Hematopoietic multipotent progenitor cell treated with erythropoietin and hydrocortisone succinate and interleukin-3 and kit ligand, for 17 days (in vitro differentiated cells): ENCODE results near the gene CALML6.

Experiments used
- DNase-seq: peaks from one replicate; pipeline ENCODE4 v3.0.0-alpha.2; 2015; ENCODE audit warnings: low spot score

Gene CALML6

DNA sequence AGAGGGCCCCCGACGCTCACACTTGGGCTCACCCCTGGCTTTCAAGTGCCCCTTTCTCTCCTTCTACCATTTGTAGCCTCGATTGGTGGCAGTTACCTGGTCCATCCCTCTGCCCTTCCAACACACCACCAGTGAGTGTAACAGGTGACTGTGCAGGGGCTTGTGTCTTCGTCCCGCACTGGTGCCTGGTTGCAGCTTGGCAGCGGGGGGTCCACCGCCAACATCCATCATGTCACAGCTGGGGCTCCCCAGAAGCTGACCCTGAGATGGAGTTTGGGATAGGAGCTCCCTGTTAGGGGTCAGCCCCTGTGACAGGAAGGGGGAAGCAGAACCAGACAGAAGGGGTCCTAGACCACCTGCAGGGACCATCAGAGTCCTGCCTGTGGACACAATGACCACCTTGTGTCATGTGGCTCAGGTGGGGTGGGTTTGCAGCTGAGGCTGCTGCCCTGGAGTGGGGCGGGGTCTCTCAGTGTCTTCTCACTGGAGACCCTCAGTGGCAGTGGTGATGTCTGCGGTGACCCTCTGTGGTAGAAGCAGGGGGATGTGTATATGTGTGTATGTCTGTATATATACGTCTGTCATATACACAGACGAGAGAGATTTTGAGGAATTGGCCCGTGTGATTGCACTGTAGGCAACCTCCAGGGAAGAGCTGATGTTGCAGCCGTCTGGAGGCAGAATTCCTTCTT lies 3.6 kb upstream of the CALML6 start:
- DNase-seq = no peak

DNA sequence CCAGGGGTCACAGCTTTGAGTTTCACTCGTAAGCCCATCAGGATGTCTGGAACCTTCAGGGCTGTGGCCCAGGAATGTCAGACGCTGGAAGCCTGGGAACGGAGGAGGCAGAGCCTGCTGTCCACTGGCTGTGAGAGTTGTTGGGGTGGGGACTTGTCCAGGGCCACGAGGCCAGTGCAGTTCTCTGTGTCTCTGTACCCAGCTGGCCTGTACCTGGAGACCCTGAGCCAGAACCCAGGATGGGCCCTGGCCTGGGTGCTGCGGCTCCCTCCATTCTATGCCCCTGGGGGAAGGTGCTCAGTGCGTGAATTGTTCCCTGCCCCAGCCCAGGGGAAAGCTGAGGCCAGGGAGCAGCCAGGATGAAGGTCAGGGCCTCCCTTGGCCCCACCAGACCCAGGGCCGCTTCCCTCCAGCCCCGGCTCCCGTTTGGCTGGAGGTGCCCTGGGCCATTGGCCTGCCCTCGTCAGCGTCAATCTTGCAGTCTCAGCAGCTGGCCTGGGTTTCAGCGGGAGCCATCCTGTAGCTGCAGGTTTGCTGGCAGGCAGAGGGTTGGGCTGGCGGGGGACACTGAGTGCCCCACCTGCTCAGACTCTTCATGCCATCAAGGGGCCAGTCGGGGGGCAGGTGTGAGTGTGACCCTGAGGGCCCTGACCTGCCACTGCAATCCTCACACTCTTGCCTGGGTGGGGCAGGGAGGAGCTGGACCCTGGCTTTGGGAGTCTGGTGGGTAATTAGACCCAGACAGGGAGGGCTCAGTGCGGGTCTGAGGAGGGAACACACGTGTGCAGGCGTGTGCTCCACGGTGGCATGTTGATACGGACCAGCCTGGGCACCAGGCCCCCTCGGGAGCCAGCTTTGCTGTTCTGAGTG lies 724 bp upstream of the CALML6 start:
- DNase-seq = no peak

DNA sequence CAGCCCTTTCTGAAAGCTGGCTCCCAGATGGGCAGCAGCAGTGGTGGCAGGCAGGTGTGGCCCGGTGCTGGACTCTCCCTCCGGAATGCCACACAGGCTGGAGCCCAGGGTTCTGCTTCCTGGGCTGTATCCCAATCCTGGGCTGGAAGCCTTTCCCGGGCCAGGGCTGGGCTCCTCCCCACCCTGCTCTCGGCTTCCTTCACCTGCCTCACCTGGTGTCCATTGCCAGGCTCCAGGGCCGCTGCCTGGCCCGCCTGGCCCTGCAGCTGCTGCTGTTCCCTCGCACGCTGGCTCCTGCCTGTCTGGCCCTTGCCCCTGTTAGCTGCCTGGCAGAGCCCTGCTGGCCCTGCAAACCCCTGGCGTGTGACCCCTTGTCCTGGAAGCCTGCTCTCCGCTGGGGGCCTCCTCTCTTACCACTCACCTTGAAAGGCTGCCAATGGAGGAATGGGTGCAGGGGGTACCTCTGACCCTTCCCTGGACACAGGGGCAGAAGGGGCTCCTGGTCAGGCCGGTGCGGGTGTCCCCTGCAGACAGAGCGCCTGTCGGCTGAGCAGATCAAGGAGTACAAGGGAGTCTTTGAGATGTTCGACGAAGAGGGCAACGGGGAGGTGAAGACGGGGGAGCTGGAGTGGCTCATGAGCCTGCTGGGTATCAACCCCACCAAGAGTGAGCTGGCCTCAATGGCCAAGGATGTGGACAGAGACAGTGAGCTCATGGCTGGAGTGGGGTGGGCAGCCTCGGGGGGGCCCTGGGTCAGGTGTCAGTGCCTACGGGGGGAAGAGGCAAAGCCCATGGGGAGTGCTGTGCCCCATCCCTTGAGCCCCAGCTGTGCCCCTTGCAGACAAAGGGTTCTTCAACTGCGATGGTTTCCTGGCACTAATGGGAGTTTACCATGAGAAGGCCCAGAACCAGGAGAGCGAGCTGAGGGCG lies 1.1 kb downstream of the CALML6 start:
- no peak for DNase-seq

DNA sequence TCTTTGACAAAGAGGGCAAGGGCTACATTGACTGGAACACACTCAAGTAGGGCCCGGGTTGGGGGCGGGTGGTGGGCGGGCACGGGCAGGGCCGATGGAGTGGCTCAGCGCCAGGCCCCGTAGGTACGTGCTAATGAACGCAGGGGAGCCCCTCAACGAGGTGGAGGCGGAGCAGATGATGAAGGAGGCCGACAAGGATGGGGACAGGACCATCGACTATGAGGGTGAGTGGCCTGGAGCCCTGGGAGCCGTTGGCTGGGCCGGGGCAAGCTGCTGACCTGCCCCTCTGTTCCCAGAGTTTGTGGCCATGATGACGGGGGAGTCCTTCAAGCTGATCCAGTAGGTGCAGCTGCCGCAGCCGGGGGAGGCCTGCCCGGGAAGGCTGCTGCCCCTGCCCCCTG lies 1.8 kb downstream of the CALML6 start:
- DNase-seq = no peak

DNA sequence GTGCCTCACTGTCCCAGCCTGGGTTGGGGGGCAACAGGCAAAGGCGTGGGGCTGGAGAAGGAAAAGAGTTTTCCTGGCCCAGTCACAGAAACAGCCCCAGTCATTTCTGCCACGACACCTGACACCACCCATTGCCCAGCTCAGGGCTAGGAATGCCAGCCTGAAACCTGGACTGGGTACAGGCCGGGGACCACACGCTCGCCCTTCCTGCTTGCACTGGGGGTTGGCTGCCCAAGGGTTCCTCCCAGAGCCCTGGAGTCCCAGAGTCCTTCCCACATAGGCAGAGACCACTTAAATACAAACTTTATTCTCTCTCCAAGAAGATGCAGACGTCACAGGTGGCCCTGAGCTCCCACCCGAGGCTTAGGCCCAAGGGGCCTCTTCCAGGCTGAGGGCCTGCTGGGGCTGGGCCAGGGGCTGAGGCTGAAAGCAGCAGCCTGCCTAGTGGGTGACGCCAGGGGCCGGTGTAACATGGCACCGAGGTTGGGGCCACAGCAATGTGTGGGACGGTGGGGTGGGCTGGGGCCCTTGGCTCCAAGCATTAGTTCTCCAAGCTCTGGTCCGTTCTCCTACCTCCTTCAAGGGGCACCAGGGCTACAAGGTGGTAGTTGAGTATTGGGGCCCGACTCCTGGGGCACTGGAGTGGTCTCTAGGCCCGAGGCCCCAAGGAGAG lies 2.4 kb downstream of the CALML6 start:
- no peak for DNase-seq

DNA sequence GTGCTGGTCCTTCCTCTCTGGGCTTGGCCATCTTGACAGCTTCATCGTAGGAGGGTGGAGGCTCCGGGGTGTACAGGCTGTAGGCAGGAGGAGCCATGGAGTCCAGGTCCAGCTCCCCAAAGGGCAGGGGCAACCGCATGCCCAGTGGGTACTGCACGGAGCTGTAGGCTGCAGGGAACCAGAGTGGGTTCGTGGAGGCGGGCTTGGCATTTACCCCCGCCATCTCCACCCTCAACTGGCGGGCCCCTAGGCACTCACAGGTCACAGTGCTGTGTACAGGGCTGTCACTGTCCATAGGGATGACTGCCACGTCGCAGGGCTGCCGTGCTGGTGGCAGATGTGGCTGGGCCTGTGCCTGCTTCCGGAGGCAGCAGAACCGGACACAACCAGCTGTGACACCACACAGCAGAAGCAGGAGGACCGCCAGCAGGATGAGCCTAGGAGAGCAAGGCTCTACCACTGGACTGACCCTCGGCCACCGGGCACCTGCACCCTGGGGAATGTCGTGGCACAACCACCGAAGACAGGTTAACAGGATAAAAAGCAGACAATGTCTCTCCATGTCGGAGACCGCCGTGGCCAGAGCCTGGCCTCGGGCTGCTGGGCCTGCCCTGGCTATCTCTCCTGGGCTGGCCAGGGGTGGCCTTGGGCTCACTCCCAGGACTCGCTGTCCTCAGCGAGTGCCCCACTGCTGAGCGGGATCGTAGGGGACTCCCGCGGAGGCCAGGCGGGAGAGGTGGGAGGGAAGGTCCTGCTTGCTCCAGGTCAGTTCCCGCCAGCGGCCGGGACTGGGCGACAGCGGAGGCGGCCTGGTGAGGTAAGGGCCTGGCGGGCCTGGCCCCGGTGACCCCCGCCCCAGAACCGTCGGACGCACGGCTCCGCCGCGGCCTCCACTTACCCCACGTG lies 3.2 kb downstream of the CALML6 start:
- DNase-seq = no peak

DNA sequence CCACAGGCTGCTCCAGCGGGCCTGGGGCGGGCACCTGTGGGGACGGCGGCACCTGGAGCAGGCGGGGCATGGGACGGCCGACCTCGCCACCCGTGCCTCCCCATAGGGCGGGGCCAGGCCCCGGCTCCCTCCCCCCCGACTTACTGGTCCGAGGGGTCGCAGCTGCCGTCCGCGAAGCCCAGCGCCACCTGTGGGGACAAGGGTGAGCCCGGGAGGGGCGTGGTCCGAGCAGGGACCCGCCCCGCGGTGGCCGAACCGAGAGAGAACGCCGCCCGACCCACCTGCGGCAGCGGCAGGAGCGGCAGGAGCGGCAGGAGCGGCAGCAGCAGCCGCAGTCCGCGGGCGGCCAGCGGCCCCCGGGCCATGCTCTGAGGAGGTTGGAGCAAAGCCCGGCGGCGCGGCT lies 3.8 kb downstream of the CALML6 start, which contains the start of gene TMEM52:
Gene TMEM52 (minus strand): TSS at position 379 of the 403 bp plus-strand sequence. CDS start 14 bp downstream, at position 365.
- DNase-seq = no peak

DNA sequence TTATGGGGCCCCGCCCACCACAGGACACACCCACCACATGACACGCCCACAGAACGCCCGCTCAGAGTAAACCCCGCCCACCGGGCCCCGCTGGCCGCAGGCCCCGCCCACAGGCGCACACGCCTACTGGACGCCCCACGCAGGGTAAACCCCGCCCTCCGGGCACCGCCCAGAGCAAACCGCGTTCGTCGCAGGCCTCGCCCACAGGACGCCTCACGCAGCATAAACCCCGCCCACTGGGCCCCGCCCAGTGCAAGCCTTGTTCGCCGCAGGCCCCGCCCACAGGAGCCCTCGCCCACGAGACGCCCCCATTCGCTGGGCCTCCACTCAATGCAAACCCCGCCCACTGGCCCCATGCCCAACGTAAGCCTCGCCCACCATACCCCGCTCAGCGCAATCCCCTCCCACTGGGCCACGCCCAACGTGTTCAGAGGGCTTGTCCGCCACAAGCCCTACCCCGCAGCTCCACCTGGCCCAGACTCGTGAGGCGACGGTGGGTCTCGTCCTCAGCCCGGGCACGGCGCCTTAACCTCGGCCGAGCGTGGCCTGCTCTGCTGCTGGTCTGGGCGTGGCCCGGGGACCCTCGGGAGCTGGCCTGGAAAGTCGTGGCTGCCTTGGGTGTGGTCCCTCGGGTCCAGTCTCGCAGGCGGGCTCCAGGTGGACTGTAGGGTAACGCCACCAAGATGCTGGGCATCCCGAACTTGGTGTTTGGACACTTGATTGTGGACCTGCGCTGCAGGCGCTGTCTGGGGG lies 4.4 kb downstream of the CALML6 start:
- DNase-seq = peak; percentile 100

DNA sequence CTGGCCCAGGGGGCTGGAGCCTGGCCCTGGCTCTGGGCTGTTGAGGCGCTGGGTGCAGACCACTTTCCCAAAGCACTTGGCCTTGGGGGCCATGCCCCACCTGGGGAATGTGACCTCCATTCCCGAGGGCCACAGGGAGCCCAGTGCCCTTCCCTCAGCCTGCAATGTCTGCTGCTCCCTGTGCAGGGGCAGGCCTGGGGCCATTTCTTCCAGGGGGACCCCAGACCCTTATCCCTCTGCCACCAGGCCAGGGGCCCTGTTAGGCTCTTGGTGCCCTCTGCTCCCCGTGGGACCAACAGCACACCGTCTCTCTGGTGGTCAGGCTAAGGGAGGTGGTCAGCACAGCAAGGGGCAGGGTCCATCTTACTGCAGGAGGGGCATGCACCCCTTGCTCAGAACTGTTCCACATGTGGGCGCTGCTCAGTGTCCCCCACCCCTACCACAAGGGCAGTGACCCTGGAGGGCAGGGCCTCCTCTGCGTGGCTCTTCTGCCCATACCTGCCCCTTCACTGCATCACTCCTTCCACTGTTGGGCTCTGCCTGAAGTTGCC lies 5.1 kb downstream of the CALML6 start:
- DNase-seq = no peak

DNA sequence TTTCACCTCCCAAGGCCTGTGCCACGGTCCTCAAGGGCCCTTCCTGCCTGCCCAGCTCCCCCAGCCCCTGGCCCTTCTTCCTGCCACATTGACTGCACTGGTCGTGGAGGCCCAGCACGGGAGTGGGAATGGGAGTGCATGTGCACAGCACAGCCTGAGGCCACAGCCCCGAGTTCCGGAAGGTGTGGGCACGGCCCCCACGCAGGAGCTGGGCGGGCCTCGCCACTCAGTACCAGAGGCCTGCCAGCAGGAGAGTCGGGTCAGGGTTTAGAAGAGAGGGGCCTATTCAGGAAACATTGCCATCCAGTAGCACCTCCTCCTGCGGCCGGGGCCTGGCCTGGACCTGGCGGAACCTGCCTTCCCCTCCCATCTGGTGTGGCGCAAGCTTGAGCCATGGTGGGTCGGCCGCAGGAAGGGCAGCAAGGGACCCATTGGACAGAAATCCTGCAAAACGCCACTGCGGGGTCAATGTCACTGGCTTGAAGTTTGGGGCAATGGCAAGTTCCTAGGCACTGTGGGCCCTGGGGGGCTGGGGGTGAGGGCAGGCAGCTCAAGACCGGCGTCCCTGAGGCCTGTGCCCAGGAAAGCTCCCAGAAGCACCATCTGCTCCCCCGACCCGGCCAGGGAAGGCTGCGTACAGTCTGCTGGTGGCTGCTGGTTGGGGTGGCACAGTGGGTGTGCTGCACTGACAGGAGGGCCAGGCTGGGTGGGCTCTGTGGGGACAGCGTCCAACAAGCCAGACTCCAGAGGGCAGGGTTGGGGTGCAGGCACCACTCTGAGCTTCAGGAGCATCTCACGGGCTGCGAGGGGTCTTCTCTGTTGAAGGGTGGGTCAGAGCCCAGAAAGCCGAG lies 5.8 kb downstream of the CALML6 start:
- DNase-seq = no peak

DNA sequence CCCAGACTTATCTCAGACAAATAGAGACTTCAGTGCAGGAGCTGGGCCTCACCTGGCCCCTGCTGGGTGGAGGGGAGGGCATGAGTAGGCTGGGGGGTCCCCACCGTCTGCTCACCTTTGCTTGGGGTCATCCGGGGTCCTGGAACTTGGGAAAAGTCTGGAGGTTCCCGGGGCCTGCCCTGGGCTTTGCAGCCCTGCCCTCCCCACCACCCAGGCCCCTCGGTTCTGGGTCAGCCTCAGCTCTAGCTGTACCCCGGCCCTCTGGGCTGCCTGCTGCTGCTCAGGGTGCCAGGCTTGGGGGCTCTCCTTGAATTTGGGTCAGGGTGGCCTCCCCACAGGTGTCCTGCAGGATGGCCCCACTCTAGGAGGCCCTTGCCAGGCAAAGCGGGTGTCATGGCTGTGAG lies 6.4 kb downstream of the CALML6 start:
- DNase-seq = no peak

DNA sequence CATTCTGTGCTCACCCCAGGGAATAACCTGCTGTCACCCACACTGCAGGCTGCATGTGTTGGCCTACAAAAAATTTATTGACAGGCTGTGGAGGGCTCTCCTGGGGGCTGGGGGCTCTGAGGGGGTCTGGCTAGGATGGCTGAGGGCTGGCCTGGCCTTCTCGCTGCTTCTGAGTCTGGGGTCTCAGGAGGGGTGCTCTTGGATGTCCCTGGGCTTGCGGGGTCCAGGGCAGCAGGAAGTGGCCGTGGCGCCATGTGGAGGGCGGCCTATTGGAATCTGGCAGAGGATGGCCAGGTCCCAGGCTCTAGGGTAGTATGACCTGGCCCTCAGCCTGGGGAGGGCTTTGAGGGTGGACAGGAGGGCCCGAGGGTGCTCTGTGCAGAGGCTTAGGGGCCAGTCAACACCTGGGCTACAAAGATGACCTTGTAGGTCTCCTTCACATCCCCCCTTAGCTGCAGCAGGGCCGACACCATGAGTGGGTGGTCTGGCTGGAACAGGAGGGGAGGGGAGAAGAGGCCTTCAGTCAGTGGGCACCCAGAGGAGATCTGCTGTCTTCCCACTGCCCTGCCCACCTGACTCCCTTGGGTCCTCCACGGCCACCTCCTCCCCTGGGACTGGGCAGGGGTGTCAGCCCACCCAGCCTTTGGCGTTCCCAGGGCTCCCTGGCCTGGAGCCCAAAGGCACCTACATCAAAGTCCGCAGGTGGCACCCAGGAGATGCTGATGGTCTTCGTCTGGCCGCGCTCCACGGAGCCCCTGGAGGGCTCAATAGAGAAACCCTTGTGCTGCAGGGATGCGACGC lies 7.0 kb downstream of the CALML6 start:
- DNase-seq = no peak

DNA sequence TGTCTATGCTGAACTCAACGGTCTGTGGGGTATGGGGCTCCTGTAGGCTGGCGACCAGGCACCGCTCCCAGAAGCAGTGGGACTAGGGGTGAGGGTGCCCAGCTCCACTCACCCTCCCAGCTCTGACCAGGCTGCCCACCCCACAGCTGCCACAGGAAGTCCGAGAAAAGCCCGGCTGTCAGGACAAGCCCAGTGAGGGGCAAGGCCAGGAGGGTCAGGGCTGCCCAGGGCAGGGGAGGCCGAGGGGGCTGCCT lies 7.6 kb downstream of the CALML6 start:
- DNase-seq = no peak

DNA sequence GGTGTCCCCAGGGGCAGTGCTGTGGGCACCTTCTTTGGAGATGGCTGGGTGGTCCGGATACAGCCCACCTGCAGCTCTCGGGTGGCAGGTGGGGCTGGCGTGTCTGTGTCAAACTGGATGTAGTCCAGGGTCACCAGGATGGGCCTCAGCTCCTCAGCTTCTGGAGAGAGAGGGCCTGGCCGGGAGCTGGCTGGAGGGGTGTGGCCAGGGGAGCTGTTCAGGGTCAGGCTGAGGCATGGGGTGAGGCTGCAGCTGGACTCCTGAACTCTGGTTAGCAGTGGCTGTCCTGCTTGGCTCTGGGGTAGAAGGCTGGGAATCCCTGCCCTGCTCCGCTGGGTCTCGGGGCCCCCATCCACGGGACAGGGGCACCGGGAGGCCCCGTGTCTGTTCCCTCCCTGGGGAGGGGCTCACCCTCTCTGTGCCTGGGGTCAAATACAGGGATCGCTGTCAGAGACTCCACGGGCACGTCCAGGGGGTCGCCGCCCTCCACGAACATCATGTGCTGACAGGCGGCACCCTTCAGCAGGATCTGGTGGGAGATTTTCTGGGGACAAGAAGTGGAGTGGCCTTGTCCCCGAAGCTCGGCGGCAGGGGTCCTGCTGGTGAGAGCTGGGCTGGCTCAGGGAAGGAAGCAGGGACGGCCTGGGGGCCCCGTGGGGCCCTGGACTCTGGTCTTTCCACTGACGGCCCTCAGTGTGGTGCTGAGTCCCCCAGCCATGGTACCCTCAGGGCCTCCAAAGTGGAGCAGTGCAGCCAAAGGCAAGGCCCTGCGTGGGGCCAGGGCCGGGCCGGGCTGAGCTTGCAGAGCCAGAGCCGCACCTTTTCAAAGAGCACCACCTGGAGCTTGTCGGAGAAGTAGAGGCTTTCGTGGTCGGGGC lies 8.1 kb downstream of the CALML6 start:
- DNase-seq = no peak

DNA sequence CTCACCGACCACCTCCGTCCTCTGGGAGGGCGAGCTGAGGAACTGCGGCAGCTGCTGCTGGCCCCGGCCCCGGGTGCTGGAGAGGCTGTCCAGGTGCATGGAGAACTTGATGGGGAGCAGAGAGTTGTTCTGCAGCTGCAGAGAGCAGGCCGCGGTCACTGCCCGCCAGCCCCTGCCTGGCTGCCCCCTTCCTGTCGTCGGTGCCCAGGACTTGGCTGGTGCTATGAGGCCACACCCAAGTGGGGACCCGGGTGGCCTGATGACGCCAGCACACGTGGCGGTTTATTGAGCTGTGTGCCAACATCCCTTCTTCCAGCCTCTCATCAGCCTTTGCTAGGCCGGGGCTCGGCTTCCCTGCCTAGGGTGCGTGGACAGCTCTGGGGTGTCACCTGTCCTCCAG lies 9.3 kb downstream of the CALML6 start:
- no peak for DNase-seq

DNA sequence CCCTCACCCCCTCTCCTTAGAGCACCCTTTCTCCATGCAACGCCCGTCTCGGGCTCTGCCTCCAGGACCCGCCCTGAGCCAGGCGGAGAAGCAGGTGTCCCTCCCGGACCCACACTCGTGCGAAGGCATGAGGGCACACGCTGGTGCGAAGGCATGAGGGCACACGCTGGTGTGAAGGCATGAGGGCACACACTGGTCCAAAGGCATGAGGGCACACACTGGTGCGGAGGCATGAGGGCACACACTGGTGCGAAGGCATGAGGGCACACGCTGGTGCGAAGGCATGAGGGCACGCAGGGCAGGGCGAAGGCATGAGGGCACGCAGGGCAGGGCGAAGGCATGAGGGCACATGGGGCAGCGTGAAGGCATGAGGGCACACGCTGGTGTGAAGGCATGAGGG lies 9.8 kb downstream of the CALML6 start:
- DNase-seq = no peak
